Activated CD8-positive, alpha-beta T cell treated with anti-CD3 and anti-CD28 coated beads for 36 hours (primary cell): ENCODE data around the gene GTF3C5. TPM values are rescaled to one million over a fixed set of nuclear protein-coding genes. Genes with fewer than 3 reads are reported as not detected.

Experiments
- ATAC-seq: fragments of 200-7000 bp; cut with Tn5 transposase; one replicate; pipeline ENCODE4 v1.10.0; 2021; ENCODE audit warnings: mild to moderate bottlenecking, moderate library complexity
- CTCF ChIA-PET: fragments of 350-600 bp; sonication (Branson Sonifier 250); formaldehyde crosslinking; loops from one replicate; lab custom pipeline; 2021; ENCODE audit warnings: antibody characterized with exemption; lab: Charles Lee
- POLR2A ChIA-PET: fragments of 350-600 bp; sonication (Branson Sonifier 250); formaldehyde crosslinking; loops from one replicate; lab custom pipeline; 2021; ENCODE audit warnings: antibody characterized with exemption; lab: Charles Lee
- DNase-seq: peaks from one replicate; pipeline ENCODE4 v3.0.0-alpha.2; 2020
- H3K27ac Mint-ChIP-seq: one replicate; pipeline ENCODE4 v1.8.0; 2021; ENCODE audit warnings: mild to moderate bottlenecking, mixed read lengths
- H3K27me3 Mint-ChIP-seq: one replicate; pipeline ENCODE4 v1.8.0; 2021; ENCODE audit warnings: mixed read lengths
- H3K36me3 Mint-ChIP-seq: one replicate; pipeline ENCODE4 v1.8.0; 2021; ENCODE audit warnings: low read depth, mixed read lengths
- H3K4me1 Mint-ChIP-seq: one replicate; pipeline ENCODE4 v1.8.0; 2021; ENCODE audit warnings: low read depth, mixed read lengths
- H3K4me3 Mint-ChIP-seq: one replicate; pipeline ENCODE4 v1.8.0; 2021; ENCODE audit warnings: mild to moderate bottlenecking, moderate library complexity, mixed read lengths
- H3K9me3 Mint-ChIP-seq: one replicate; pipeline ENCODE4 v1.8.0; 2021; ENCODE audit warnings: mixed read lengths
- intact Hi-C: fragments of 100-400 bp; cut with micrococcal nuclease; formaldehyde crosslinking; loops from one replicate; pipeline ENCODE4 v1.10.0; 2022
- total RNA-seq, 2 experiments: library from RNA; stranded (reverse); gene quantifications; one replicate each; pipeline ENCODE4 v1.2.3, GENCODE V29; 2021
- TF ChIP-seq, protein P1 (sequence below): fragments of 200-600 bp; IDR thresholded peaks from one replicate; pipeline ENCODE4 v1.8.0; 2022; ENCODE audit warnings: antibody characterized with exemption, mild to moderate bottlenecking

The GTF3C5 gene
- total RNA-seq, 2 experiments from 2014 or later: 87.6 to 95.3 TPM

DNA sequence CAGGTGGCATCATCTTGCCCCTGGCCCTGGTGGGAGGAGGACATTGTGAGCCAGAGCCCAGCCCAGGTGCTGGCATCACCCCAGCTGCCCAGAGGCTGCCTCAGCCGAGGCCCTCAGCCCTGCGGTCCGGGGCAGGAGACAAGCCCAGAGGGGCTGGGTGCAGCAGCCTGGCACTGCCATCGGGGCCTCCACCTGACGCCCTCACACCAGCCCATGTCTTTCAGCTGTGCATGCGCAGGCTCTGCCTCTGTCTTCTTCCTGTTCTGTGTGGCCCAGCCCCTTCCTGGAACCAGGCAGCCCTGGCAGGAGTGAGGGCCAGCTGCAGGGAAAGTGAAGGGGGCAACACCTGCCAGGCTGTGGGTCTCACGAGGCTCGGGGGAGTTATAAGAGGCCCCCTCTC is 26.2 kb downstream of the GTF3C5 start:
- DNase-seq: peak; percentile 55
- Mint-ChIP-seq H3K27ac (peak overlapping the region; percentile 60), H3K4me3 (no peak overlapping the region), H3K4me1 (peaks cover 53% of the 10 kb centered on the region), H3K9me3 (no peaks in the 10 kb centered on the region), H3K27me3 (no peaks in the 10 kb centered on the region), H3K36me3 (peaks cover 37% of the 10 kb centered on the region)
- ChIA-PET CTCF (interaction anchor here (1.0 to 1.9 kb wide), 4 partner anchors 8 to 91 kb away, joined by 3 to 5 read pairs (median 4); no protein-coding TSS in a partner anchor), POLR2A (interaction anchor here (1.0 to 1.5 kb wide), 3 partner anchors 10 to 75 kb away, joined by 3 read pairs; no protein-coding TSS in a partner anchor)
- peak; percentile 45 for ATAC-seq
- TF ChIP-seq, protein P1, sequence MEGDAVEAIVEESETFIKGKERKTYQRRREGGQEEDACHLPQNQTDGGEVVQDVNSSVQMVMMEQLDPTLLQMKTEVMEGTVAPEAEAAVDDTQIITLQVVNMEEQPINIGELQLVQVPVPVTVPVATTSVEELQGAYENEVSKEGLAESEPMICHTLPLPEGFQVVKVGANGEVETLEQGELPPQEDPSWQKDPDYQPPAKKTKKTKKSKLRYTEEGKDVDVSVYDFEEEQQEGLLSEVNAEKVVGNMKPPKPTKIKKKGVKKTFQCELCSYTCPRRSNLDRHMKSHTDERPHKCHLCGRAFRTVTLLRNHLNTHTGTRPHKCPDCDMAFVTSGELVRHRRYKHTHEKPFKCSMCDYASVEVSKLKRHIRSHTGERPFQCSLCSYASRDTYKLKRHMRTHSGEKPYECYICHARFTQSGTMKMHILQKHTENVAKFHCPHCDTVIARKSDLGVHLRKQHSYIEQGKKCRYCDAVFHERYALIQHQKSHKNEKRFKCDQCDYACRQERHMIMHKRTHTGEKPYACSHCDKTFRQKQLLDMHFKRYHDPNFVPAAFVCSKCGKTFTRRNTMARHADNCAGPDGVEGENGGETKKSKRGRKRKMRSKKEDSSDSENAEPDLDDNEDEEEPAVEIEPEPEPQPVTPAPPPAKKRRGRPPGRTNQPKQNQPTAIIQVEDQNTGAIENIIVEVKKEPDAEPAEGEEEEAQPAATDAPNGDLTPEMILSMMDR: no peak
- intact Hi-C loops: no loop called here

DNA sequence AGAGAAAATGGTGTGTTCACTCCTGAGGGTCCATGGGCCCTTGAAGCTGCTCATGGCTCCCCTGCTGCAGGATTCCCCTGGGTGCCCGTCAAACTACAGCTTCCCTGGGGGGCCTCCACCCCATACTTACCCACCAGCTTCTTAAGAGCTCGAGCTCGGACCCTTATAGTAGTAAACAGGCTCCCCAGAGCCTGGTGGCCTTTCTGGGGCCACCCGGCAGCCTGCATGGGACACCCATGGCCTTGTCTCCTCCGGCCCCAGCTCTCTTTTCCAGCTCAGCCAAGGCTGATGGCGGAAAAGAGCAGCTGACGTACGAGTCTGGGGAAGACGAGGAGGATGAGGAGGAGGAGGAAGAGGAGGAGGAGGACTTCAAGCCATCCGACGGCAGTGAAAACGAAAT is 26.8 kb downstream of the GTF3C5 start:
- ATAC-seq: no peak

DNA sequence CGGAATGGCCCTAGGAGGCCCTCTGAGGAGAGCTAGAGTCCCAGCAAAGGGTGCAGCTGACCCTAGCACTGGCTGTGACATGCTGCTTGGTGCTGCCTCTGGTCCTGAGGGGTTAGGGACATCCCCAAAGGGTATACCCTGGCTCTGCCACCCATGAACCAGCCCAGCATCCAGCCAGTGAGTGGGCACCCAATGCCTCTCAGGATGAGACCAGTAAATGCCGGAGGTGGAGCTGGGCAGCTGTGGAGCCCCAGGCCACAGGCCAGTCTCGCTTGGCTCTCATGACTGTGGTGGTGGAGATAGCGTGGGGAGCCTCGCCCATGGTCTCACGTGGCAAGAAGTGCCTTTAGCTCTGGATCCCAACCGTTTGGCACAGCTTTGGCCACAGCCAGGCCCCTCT is 27.3 kb downstream of the GTF3C5 start:
- Mint-ChIP-seq H3K4me3 (no peak overlapping the region), H3K27ac (peak overlapping the region; percentile 81), H3K4me1 (peaks cover 54% of the 10 kb centered on the region), H3K9me3 (no peaks in the 10 kb centered on the region), H3K27me3 (no peaks in the 10 kb centered on the region), H3K36me3 (peaks cover 37% of the 10 kb centered on the region)
- DNase-seq: no peak
- ATAC-seq: no peak
- CTCF ChIA-PET: interaction anchor here (1.0 to 3.5 kb wide), 3 partner anchors 18 to 90 kb away, joined by 3 to 19 read pairs (median 4); no protein-coding TSS in a partner anchor
- TF ChIP-seq, protein P1: no peak
- intact Hi-C loops: no loop called here
- POLR2A ChIA-PET: interaction anchor here (1.0 kb wide), 2 partner anchors 41 to 74 kb away, joined by 3 read pairs; no protein-coding TSS in a partner anchor

More for the DNA sequence above, 26.8 kb downstream of the GTF3C5 start:
- peaks cover 37% of the 10 kb centered on the region for H3K36me3 Mint-ChIP-seq
- intact Hi-C loops: no loop called here
- peaks cover 53% of the 10 kb centered on the region for H3K4me1 Mint-ChIP-seq
- no peak for DNase-seq
- no peaks in the 10 kb centered on the region for H3K27me3 Mint-ChIP-seq
- no peak overlapping the region for H3K4me3 Mint-ChIP-seq
- H3K27ac Mint-ChIP-seq: peak overlapping the region; percentile 60
- ChIA-PET CTCF (interaction anchor here (1.0 to 3.5 kb wide), 4 partner anchors 9 to 90 kb away, joined by 3 to 19 read pairs (median 4); no protein-coding TSS in a partner anchor), POLR2A (interaction anchor here (1.0 to 1.5 kb wide), 3 partner anchors 10 to 75 kb away, joined by 3 read pairs; no protein-coding TSS in a partner anchor)
- TF ChIP-seq, protein P1: no peak
- no peaks in the 10 kb centered on the region for H3K9me3 Mint-ChIP-seq

DNA sequence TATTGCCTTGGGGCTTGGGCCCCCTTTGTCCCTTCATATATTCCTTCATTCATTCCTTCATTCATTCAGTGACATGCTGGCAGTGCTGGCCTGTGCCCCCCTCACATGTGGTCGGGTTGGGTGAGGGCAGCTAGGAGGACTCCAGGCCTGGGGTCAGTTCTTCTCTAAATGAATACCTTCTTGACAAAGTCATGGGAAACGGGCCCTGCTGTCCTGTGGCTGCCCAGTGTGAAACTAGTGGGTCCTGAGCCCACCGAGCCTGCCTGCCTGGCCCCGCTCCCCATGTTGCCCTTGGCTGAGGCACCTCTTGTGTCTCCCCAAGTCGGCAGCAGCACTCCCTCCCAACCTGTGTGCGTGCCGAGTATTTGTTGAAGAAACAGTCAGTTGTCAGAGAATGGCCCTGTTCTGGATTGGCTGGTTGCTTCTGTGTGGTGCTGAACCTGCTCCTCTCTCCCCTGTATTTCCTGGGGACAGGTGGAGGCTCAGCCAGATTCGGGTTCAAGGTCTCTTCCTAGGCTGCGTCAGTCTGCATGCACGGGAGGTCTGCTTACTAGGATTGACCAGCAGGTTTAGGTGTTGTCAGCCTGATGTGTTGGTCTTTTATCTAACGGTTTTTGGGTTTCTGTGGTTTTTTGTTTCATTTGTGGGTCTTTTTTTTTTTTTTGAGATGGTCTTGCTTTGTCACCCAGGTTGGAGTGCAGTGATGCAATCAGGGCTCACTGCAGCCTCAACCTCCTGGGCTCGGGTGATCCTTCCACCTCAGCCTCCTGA is 27.9 kb downstream of the GTF3C5 start:
- peaks cover 33% of the 10 kb centered on the region for H3K36me3 Mint-ChIP-seq
- DNase-seq (peak; percentile 53), ATAC-seq (peak; percentile 47)
- no peaks in the 10 kb centered on the region for H3K27me3 Mint-ChIP-seq
- H3K9me3 Mint-ChIP-seq: no peaks in the 10 kb centered on the region
- POLR2A ChIA-PET: interaction anchor here (1.0 kb wide), 1 partner anchor 40 kb away, joined by 3 read pairs; no protein-coding TSS in a partner anchor
- intact Hi-C loops: no loop called here
- no peak overlapping the region for H3K4me3 Mint-ChIP-seq
- TF ChIP-seq, protein P1: no peak
- peaks cover 56% of the 10 kb centered on the region for H3K4me1 Mint-ChIP-seq
- CTCF ChIA-PET: interaction anchor here (0.9 to 3.5 kb wide), 4 partner anchors 10 to 86 kb away, joined by 3 to 19 read pairs (median 4); partner anchors contain the start of gene GTF3C5
- H3K27ac Mint-ChIP-seq: peak overlapping the region; percentile 81
